H1 (cell line): ENCODE measurements around the gene SYPL1. TPM values are rescaled to one million over a fixed set of nuclear protein-coding genes. Genes with fewer than 3 reads are reported as not detected.

Source experiments
- CTCF ChIA-PET: fragments of 300-600 bp; sonication (Branson Sonifier 250); formaldehyde crosslinking; loops from one replicate; lab custom pipeline; 2021; ENCODE audit not compliant: partially characterized antibody; lab: Charles Lee
- POLR2A ChIA-PET: fragments of 300-600 bp; sonication (Branson Sonifier 250); formaldehyde crosslinking; loops from one replicate; lab custom pipeline; 2021; ENCODE audit warnings: inconsistent platforms; ENCODE audit not compliant: partially characterized antibody; lab: Charles Lee
- DNase-seq, 2 experiments: peaks; one replicate each; pipeline versions ENCODE4 v3.0.0 to v3.0.0-alpha.2; 2010 to 2022; ENCODE audit warnings: low spot score in 2 of 2, low read depth in 1 of 2, mixed read lengths in 1 of 2
- FAIRE-seq: peaks from 2 replicates; lab custom pipeline; 2011; peaks lifted over from hg19 to GRCh38; lab: Jason Lieb, UNC
- H2AFZ ChIP-seq: 2 replicates; pipeline ENCODE4 v1.8.1; 2012; ENCODE audit warnings: low read length, inconsistent platforms
- H2AK5ac ChIP-seq: 2 replicates; pipeline ENCODE4 v1.6.1; 2013; ENCODE audit warnings: low read depth, low read length
- H2BK120ac ChIP-seq: replicated peaks from 2 replicates; pipeline ENCODE3; 2013; ENCODE audit warnings: low read depth, low read length, inconsistent platforms
- H2BK12ac ChIP-seq: 2 replicates; pipeline ENCODE4 v1.6.1; 2013; ENCODE audit warnings: low read depth, low read length
- H2BK15ac ChIP-seq: 2 replicates; pipeline ENCODE4 v1.6.1; 2013; ENCODE audit warnings: low read length
- H2BK20ac ChIP-seq: 2 replicates; pipeline ENCODE4 v1.6.1; 2013; ENCODE audit warnings: low read length
- H2BK5ac ChIP-seq: 2 replicates; pipeline ENCODE4 v1.6.1; 2013; ENCODE audit warnings: low read depth, low read length
- H3K14ac ChIP-seq: 2 replicates; pipeline ENCODE4 v1.6.1; 2013; ENCODE audit warnings: inconsistent platforms; ENCODE audit not compliant: insufficient read length
- H3K18ac ChIP-seq: 2 replicates; pipeline ENCODE4 v1.6.1; 2013; ENCODE audit warnings: low read length; ENCODE audit errors: extremely low read depth
- H3K23ac ChIP-seq: 2 replicates; pipeline ENCODE4 v1.6.1; 2013; ENCODE audit warnings: inconsistent platforms; ENCODE audit not compliant: insufficient read length
- H3K23me2 ChIP-seq: 2 replicates; pipeline ENCODE4 v1.6.1; 2013; ENCODE audit warnings: low read depth, low read length
- H3K27ac ChIP-seq: 2 replicates; pipeline ENCODE4 v1.6.1; 2011; ENCODE audit warnings: low read depth, low read length, inconsistent platforms
- H3K27me3 ChIP-seq, 4 experiments: replicated peaks in 1 of 4; 1 replicate in 1 of 4; 2 replicates in 3 of 4; pipeline versions ENCODE4 v1.6.1 to v1.8.1; 2011 to 2013; ENCODE audit warnings: low read length in 3 of 4, mild to moderate bottlenecking in 3 of 4, inconsistent platforms in 2 of 4, mixed read lengths in 2 of 4, moderate library complexity in 1 of 4; ENCODE audit not compliant: control insufficient read depth in 3 of 4, insufficient read depth in 3 of 4; ENCODE audit errors: extremely low read depth in 1 of 4
- H3K36me3 ChIP-seq, 4 experiments: 2 replicates each; pipeline versions ENCODE4 v1.6.1 to v1.8.1; 2011 to 2013; ENCODE audit warnings: mild to moderate bottlenecking in 4 of 4, low read length in 3 of 4, moderate library complexity in 2 of 4, control low read depth in 1 of 4, inconsistent platforms in 1 of 4; ENCODE audit not compliant: insufficient read depth in 4 of 4, control insufficient read depth in 2 of 4
- H3K4ac ChIP-seq: replicated peaks from 2 replicates; pipeline ENCODE3; 2013; ENCODE audit warnings: low read length, low read depth, mixed read lengths, inconsistent platforms; ENCODE audit not compliant: insufficient read length
- H3K4me1 ChIP-seq, 4 experiments: replicated peaks in 1 of 4; 1 replicate in 1 of 4; 2 replicates in 3 of 4; pipeline versions ENCODE4 v1.6.1 to v1.8.1; 2011 to 2013; ENCODE audit warnings: low read length in 3 of 4, inconsistent platforms in 2 of 4, mixed read lengths in 1 of 4; ENCODE audit not compliant: insufficient read depth in 4 of 4, control insufficient read depth in 3 of 4
- H3K4me2 ChIP-seq, 2 experiments: 2 replicates each; pipeline versions ENCODE4 v1.6.1 to v1.8.1; 2011 to 2013; ENCODE audit warnings: low read depth in 2 of 2, low read length in 2 of 2, control low read depth in 1 of 2, inconsistent platforms in 1 of 2, mild to moderate bottlenecking in 1 of 2; ENCODE audit not compliant: insufficient read depth in 1 of 2
- H3K4me3 ChIP-seq, 4 experiments: fragments of 200-600, 300-600 bp in 1 of 4; sonication (generic), shearing (Covaris generic), sonication (Bioruptor Twin) in 1 of 4; 2 replicates each; pipeline versions ENCODE4 v1.5.1 to v1.8.1; 2011 to 2016; ENCODE audit warnings: low read length in 4 of 4, low read depth in 3 of 4, control low read depth in 2 of 4, inconsistent platforms in 2 of 4, mild to moderate bottlenecking in 2 of 4, mixed read lengths in 1 of 4, moderate library complexity in 1 of 4; ENCODE audit not compliant: insufficient read depth in 2 of 4; ENCODE audit errors: extremely low read depth in 1 of 4
- H3K56ac ChIP-seq: replicated peaks from 2 replicates; pipeline ENCODE3; 2013; ENCODE audit warnings: low read depth, mild to moderate bottlenecking, mixed read lengths, low read length, inconsistent platforms; ENCODE audit not compliant: insufficient read length
- H3K79me1 ChIP-seq: 2 replicates; pipeline ENCODE4 v1.6.1; 2013; ENCODE audit warnings: low read depth, low read length, control low read depth
- H3K79me2 ChIP-seq, 2 experiments: 2 replicates each; pipeline versions ENCODE4 v1.6.1 to v1.8.1; 2012 to 2013; ENCODE audit warnings: low read length in 2 of 2, mild to moderate bottlenecking in 2 of 2, inconsistent platforms in 1 of 2; ENCODE audit not compliant: insufficient read depth in 2 of 2, control insufficient read depth in 1 of 2
- H3K9ac ChIP-seq, 4 experiments: replicated peaks in 1 of 4; 1 replicate in 1 of 4; 2 replicates in 3 of 4; pipeline versions ENCODE4 v1.6.1 to v1.8.1; 2011 to 2013; ENCODE audit warnings: low read depth in 3 of 4, low read length in 3 of 4, control low read depth in 2 of 4, mild to moderate bottlenecking in 2 of 4, moderate library complexity in 2 of 4, inconsistent platforms in 1 of 4; ENCODE audit errors: extremely low read depth in 1 of 4
- H3K9me3 ChIP-seq, 2 experiments: 2 replicates each; pipeline versions ENCODE4 v1.6.1 to v1.8.1; 2012 to 2013; ENCODE audit warnings: mild to moderate bottlenecking in 2 of 2, moderate library complexity in 2 of 2, control low read depth in 1 of 2, inconsistent platforms in 1 of 2, low read depth in 1 of 2, low read length in 1 of 2, mixed read lengths in 1 of 2; ENCODE audit not compliant: insufficient read depth in 2 of 2
- H4K20me1 ChIP-seq, 2 experiments: replicated peaks in 1 of 2; 2 replicates each; pipeline versions ENCODE3 to v1.8.1; 2011 to 2013; ENCODE audit warnings: inconsistent platforms in 2 of 2, low read length in 2 of 2, mild to moderate bottlenecking in 1 of 2; ENCODE audit not compliant: insufficient read depth in 2 of 2, control insufficient read depth in 1 of 2
- H4K5ac ChIP-seq: 2 replicates; pipeline ENCODE4 v1.6.1; 2013; ENCODE audit warnings: low read length, low read depth, mixed read lengths, inconsistent platforms; ENCODE audit not compliant: insufficient read length
- H4K8ac ChIP-seq: 2 replicates; pipeline ENCODE4 v1.8.0; 2013; ENCODE audit warnings: mild to moderate bottlenecking, moderate library complexity, low read length, inconsistent platforms; ENCODE audit not compliant: insufficient read depth; ENCODE audit errors: extremely low read depth
- H4K91ac ChIP-seq: replicated peaks from 2 replicates; pipeline ENCODE3; 2013; ENCODE audit warnings: low read length, mixed read lengths, inconsistent platforms; ENCODE audit not compliant: insufficient read length
- ASH2L ChIP-seq: fragments of 200-600, 300-600 bp; sonication (generic); IDR thresholded peaks from one replicate; pipeline ENCODE4 v1.7.1; 2017; ENCODE audit warnings: low read length
- BCL11A ChIP-seq, 2 experiments: IDR thresholded peaks; one replicate each; pipeline ENCODE4 v1.6.1; 2011; ENCODE audit warnings: low read depth in 2 of 2, low read length in 2 of 2, mild to moderate bottlenecking in 2 of 2
- BRCA1 ChIP-seq: IDR thresholded peaks from 2 replicates; pipeline ENCODE4 v1.6.1; 2012; ENCODE audit warnings: low read depth, low read length, improper control_type of control experiment
- CBX5 ChIP-seq: fragments of 300-800, 300-1000 bp; sonication (generic); IDR thresholded peaks from 2 replicates; pipeline ENCODE4 v1.7.1; 2016; ENCODE audit warnings: antibody characterized with exemption, low read length, low read depth
- CHD2 ChIP-seq: IDR thresholded peaks from 2 replicates; pipeline ENCODE4 v1.6.1; 2012; ENCODE audit warnings: low read length, improper control_type of control experiment
- GABPA ChIP-seq: IDR thresholded peaks from 2 replicates; pipeline ENCODE4 v1.6.1; 2011; ENCODE audit warnings: mild to moderate bottlenecking, low read length, moderate library complexity, borderline replicate concordance; ENCODE audit not compliant: insufficient read depth
- HDAC2 ChIP-seq, 2 experiments: fragments of 300-600 bp in 1 of 2; sonication (generic) in 1 of 2; IDR thresholded peaks; 2 replicates each; pipeline ENCODE4 v1.6.1; 2011 to 2012; ENCODE audit warnings: low read depth in 2 of 2, low read length in 2 of 2, mild to moderate bottlenecking in 2 of 2, moderate library complexity in 2 of 2, borderline replicate concordance in 1 of 2, inconsistent platforms in 1 of 2
- JUN ChIP-seq: IDR thresholded peaks from 2 replicates; pipeline ENCODE4 v1.6.1; 2011; ENCODE audit warnings: low read depth, mild to moderate bottlenecking, improper control_type of control experiment, low read length
- JUND ChIP-seq: IDR thresholded peaks from 2 replicates; pipeline ENCODE4 v1.6.1; 2011; ENCODE audit warnings: mild to moderate bottlenecking, improper control_type of control experiment, low read length
- RAD21 ChIP-seq, 2 experiments: IDR thresholded peaks in 1 of 2; conservative IDR thresholded peaks in 1 of 2; 2 replicates each; pipeline ENCODE4 v1.6.1; 2011; ENCODE audit warnings: low read depth in 2 of 2, low read length in 2 of 2, improper control_type of control experiment in 1 of 2, inconsistent platforms in 1 of 2, mild to moderate bottlenecking in 1 of 2, moderate library complexity in 1 of 2
- RFX5 ChIP-seq: IDR thresholded peaks from 2 replicates; pipeline ENCODE4 v1.6.1; 2011; ENCODE audit warnings: low read depth, low read length, improper control_type of control experiment, borderline replicate concordance
- RNF2 ChIP-seq: fragments of 200-900, 300-1000 bp; sonication (generic); IDR thresholded peaks from 2 replicates; pipeline ENCODE4 v1.7.1; 2016; ENCODE audit warnings: borderline replicate concordance, low read depth, mild to moderate bottlenecking, antibody characterized with exemption, low read length; ENCODE audit not compliant: poor library complexity, severe bottlenecking; ENCODE audit errors: missing control alignments
- SAP30 ChIP-seq: fragments of 300-600 bp; sonication (generic); IDR thresholded peaks from 2 replicates; pipeline ENCODE4 v1.7.1; 2012; ENCODE audit warnings: low read length, moderate library complexity, mild to moderate bottlenecking, inconsistent platforms; ENCODE audit not compliant: insufficient read depth, insufficient replicate concordance
- SIX5 ChIP-seq: IDR thresholded peaks from 2 replicates; pipeline ENCODE4 v1.6.1; 2011; ENCODE audit warnings: mild to moderate bottlenecking, low read depth, low read length
- WGBS, 2 experiments: shearing (Covaris generic) in 1 of 2; methylation state at CpG; one replicate each; pipeline versions ENCODE4 v1.1.6 to v1.1.7; 2013 to 2015; ENCODE audit warnings: low lambda C conversion rate in 2 of 2, mixed read lengths in 2 of 2, inconsistent platforms in 1 of 2, low coverage in 1 of 2, missing lambda C conversion rate in 1 of 2; ENCODE audit not compliant: insufficient replicate concordance in 2 of 2, insufficient coverage in 1 of 2, insufficient read length in 1 of 2; ENCODE audit errors: extremely low coverage in 1 of 2, missing lambda C conversion rate in 1 of 2; 5-methylcytosine and 5-hydroxymethylcytosine counted together
- polyA plus RNA-seq, 7 experiments: library from polyadenylated mRNA; depleted of rRNA in 3 of 7; stranded (reverse) in 5 of 7; unstranded in 2 of 7; fragments of >200 nt in 5 of 7; fragments of 200-250 nt in 2 of 7; gene quantifications; 1 replicate in 5 of 7; 2 replicates in 1 of 7; 4 replicates in 1 of 7; pipeline versions ENCODE4 v1.2.1 to v1.2.3, GENCODE V29; 2011 to 2013; ENCODE audit warnings: missing spikeins in 2 of 7, mixed read lengths in 2 of 7
- total RNA-seq: library from RNA; stranded (reverse); fragmentation: NEBNext Ultra II Directional; extraction: Animal tissue kit (Norgen Biotek cat#: 25700); gene quantifications from 2 replicates; pipeline ENCODE4 v1.2.1, GENCODE V29; 2021

SYPL1 gene
- total and polyA plus RNA-seq, 2 of the 8 experiments (the other 6 are each of a cell fraction or from before 2014, with no cell fraction given): 44.9 to 57.7 TPM

DNA sequence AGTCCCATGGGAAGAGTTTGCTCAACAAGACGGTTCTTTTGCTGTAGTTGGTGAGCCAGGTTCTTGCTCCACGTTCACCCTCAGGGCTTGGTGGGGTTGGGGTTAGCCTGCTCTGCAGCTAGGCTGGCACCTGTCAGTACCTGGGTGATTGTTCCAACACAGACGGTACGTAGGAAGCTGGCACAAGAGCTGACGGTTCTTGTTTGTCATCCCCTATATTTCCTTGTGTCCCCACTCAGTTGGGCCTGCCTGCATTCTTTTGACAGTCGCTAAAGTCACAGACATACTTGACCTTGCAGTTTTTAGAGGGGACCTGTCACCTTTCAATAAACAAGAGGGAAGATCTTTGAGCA lies 40.2 kb upstream of the SYPL1 start:
- Histone ChIP-seq H3K4me3 (no peak overlapping the region), H4K20me1 (no peaks in the 10 kb centered on the region), H3K79me1 (no peaks in the 10 kb centered on the region), H3K18ac (no peak overlapping the region), H3K23me2 (no peaks in the 10 kb centered on the region), H4K5ac (no peak overlapping the region), H4K91ac (no peak overlapping the region), H3K36me3 (no peaks in the 10 kb centered on the region), H3K27me3 (no peaks in the 10 kb centered on the region), H3K4me2 (no peak overlapping the region), H3K56ac (no peak overlapping the region), H2BK120ac (no peak overlapping the region), H3K27ac (no peak overlapping the region), H3K23ac (no peak overlapping the region), H3K9ac (no peak overlapping the region; a peak in 1 of 7 replicates), H3K4me1 (no peaks in the 10 kb centered on the region; a peak in 1 of 7 replicates), H2BK5ac (no peak overlapping the region), H2BK15ac (no peak overlapping the region), H3K9me3 (no peaks in the 10 kb centered on the region), H3K14ac (no peak overlapping the region), H2BK20ac (no peak overlapping the region), H4K8ac (no peak overlapping the region), H3K4ac (no peak overlapping the region), H2AFZ (no peak overlapping the region), H2BK12ac (no peak overlapping the region), H3K79me2 (no peaks in the 10 kb centered on the region), H2AK5ac (no peak overlapping the region)
- DNase-seq: no peak
- 82% methylated on average over 6 of the region's 6 CpGs; no CpG with 5 or more reads in 1 of the 2 experiments for WGBS, 2 experiments
- ChIA-PET POLR2A (no interaction called here), CTCF (interaction anchor here (0.7 to 9.5 kb wide), 15 partner anchors 12 to 438 kb away, joined by 3 to 154 read pairs (median 4); no protein-coding TSS in a partner anchor)
- FAIRE-seq: no peak
- TF ChIP-seq BRCA1: no peak
- TF ChIP-seq SIX5: no peak
- TF ChIP-seq JUND: no peak
- no peak for TF ChIP-seq JUN
- no peak for TF ChIP-seq SAP30
- no peak for TF ChIP-seq CHD2
- no peak for TF ChIP-seq RFX5
- no peak for TF ChIP-seq CBX5
- no peak for TF ChIP-seq BCL11A (IDR thresholded peaks at IDR 0.05; ENCODE audit: low read depth in 2 of 2, low read length in 2 of 2)
- no peak for TF ChIP-seq ASH2L
- TF ChIP-seq HDAC2 (IDR thresholded peaks at IDR 0.05; ENCODE audit: borderline replicate concordance in 1 of 2, low read depth in 2 of 2, low read length in 2 of 2): no peak
- no peak for TF ChIP-seq RAD21 (IDR thresholded peaks at IDR 0.05 in 1 of 2, conservative IDR thresholded peaks at IDR 0.05 in 1 of 2; ENCODE audit: low read depth in 2 of 2, low read length in 2 of 2)
- TF ChIP-seq RNF2: no peak
- TF ChIP-seq GABPA: no peak
